Upper lobe of left lung (tissue), 4 donors: ENCODE results near the gene CHKB.

Source experiments
- CTCF ChIP-seq, 6 experiments: fragments of 450-650 bp in 4 of 6; fragments of 200-600 bp in 2 of 6; sonication (generic) in 2 of 6; IDR thresholded peaks; one replicate each; pipeline ENCODE4 v1.5.1; 2016 to 2019; ENCODE audit warnings: antibody characterized with exemption in 6 of 6
- POLR2A ChIP-seq, 4 donors: fragments of 450-650 bp; IDR thresholded peaks; one replicate each; pipeline ENCODE4 v1.5.1; 2016 to 2017; ENCODE audit warnings: antibody characterized with exemption in 4 of 4, mild to moderate bottlenecking in 2 of 4
- POLR2AphosphoS5 ChIP-seq, 2 donors: sonication (generic); formaldehyde crosslinking; IDR thresholded peaks; one replicate each; pipeline ENCODE4 v1.5.1; 2017; ENCODE audit warnings: antibody characterized with exemption in 2 of 2

DNA sequence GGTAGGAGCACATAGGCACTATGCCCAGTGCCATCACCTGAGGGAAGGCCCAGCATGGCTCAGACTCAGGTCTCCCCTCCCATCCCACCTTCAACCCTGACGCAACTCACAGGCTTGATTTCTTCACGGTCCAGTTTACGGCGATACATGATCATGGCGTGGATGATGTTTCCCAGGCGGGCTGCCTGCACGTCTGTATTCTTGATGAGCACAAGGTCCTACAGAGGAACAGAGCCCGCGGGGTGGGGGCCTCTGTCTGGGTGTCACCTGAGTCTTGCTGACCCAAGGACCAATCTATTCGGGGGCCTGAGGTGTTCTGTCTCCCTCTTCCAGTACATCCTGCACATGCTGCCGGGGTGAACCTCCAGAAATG is 8.3 kb downstream of the CHKB start:
- TF ChIP-seq CTCF (IDR thresholded peaks at IDR 0.05) (no peak), POLR2A (IDR thresholded peaks at IDR 0.05) (no peak), POLR2AphosphoS5 (IDR thresholded peaks at IDR 0.05) (no peak)
